K562 (cell line): ENCODE measurements around the gene SPINK4. TPM values are rescaled to one million over a fixed set of nuclear protein-coding genes. Genes with fewer than 3 reads are reported as not detected.

ENCODE experiments used
- ATAC-seq: fragments of 200-7000 bp; cut with Tn5 transposase; 3 replicates; pipeline ENCODE4 v1.9.1; 2020; ENCODE audit warnings: moderate library complexity
- BruUV-seq: library from RNA; stranded (reverse); fragments of 400-500 nt; replicated peaks from 2 replicates; lab custom pipeline; 2021; lab: Mats Ljungman, UMichigan
- CTCF ChIA-PET: fragments of 300-600 bp; formaldehyde crosslinking; extraction: SDS; loops from one replicate; lab custom pipeline; 2021; ENCODE audit warnings: low intra/inter-chr PET ratio; lab: Yijun Ruan, JAX
- POLR2A ChIA-PET: fragments of 300-600, 350-650 bp; sonication (Branson Sonifier 250); formaldehyde crosslinking; extraction: SDS; loops from one replicate; lab custom pipeline; 2021; ENCODE audit warnings: antibody characterized with exemption, inconsistent platforms; lab: Yijun Ruan, JAX
- DNase-seq, 4 experiments: peaks; one replicate each; pipeline versions ENCODE4 v3.0.0 to v3.0.0-alpha.2; 2011 to 2018; ENCODE audit warnings: low spot score in 3 of 4, mixed read lengths in 3 of 4; ENCODE audit errors: extremely low read depth in 1 of 4
- FAIRE-seq: peaks from 2 replicates; lab custom pipeline; 2011; peaks lifted over from hg19 to GRCh38; lab: Jason Lieb, UNC
- H2AFZ ChIP-seq: 2 replicates; pipeline ENCODE4 v1.6.0; 2011; ENCODE audit warnings: low read depth, low read length, control low read depth, inconsistent platforms
- H3K27ac ChIP-seq: fragments of 200-600 bp; 3 replicates; pipeline ENCODE4 v1.8.0; 2011; ENCODE audit warnings: low read depth, mild to moderate bottlenecking, control low read depth, inconsistent platforms, low read length, moderate library complexity, mixed read lengths; ENCODE audit errors: extremely low read depth
- H3K27me3 ChIP-seq, 2 experiments: fragments of 300-600 bp in 1 of 2; 2 replicates in 1 of 2; 3 replicates in 1 of 2; pipeline versions ENCODE4 v1.6.0 to v1.8.0; 2011; ENCODE audit warnings: inconsistent platforms in 2 of 2, low read length in 2 of 2, mild to moderate bottlenecking in 1 of 2, mixed read lengths in 1 of 2, moderate library complexity in 1 of 2; ENCODE audit not compliant: control insufficient read depth in 2 of 2, insufficient read depth in 2 of 2
- H3K36me3 ChIP-seq: fragments of 300-600 bp; 3 replicates; pipeline ENCODE4 v1.8.0; 2011; ENCODE audit warnings: mild to moderate bottlenecking, low read length, inconsistent platforms; ENCODE audit not compliant: control insufficient read depth, insufficient read depth
- H3K4me1 ChIP-seq, 2 experiments: fragments of 200-600 bp in 1 of 2; replicated peaks in 1 of 2; 2 replicates in 1 of 2; 3 replicates in 1 of 2; pipeline versions ENCODE4 v1.5.1 to v1.8.0; 2011; ENCODE audit warnings: inconsistent platforms in 2 of 2, low read length in 2 of 2, mild to moderate bottlenecking in 1 of 2, mixed read lengths in 1 of 2, moderate library complexity in 1 of 2; ENCODE audit not compliant: control insufficient read depth in 2 of 2, insufficient read depth in 2 of 2
- H3K4me2 ChIP-seq: 2 replicates; pipeline ENCODE4 v1.6.1; 2011; ENCODE audit warnings: low read length, control low read depth, inconsistent platforms, mixed read lengths; ENCODE audit not compliant: insufficient read depth
- H3K4me3 ChIP-seq: fragments of 200-600 bp; sonication (generic), shearing (Covaris generic); 2 replicates; pipeline ENCODE4 v1.5.1; 2016; ENCODE audit warnings: control low read depth, inconsistent platforms
- H3K79me2 ChIP-seq: fragments of 200-600 bp; 3 replicates; pipeline ENCODE4 v1.8.0; 2011; ENCODE audit warnings: low read length, inconsistent platforms; ENCODE audit not compliant: control insufficient read depth, insufficient read depth
- H3K9ac ChIP-seq, 2 experiments: 2 replicates each; pipeline versions ENCODE4 v1.6.0 to v1.6.1; 2011; ENCODE audit warnings: low read depth in 2 of 2, low read length in 2 of 2, control low read depth in 1 of 2, inconsistent platforms in 1 of 2, mild to moderate bottlenecking in 1 of 2, mixed read lengths in 1 of 2; ENCODE audit not compliant: insufficient read depth in 1 of 2
- H3K9me1 ChIP-seq: one replicate; pipeline ENCODE4 v1.6.0; 2011; ENCODE audit warnings: inconsistent platforms, mild to moderate bottlenecking, low read length, moderate library complexity; ENCODE audit not compliant: control insufficient read depth, insufficient read depth
- H3K9me3 ChIP-seq: replicated peaks from 2 replicates; pipeline ENCODE4 v1.5.1; 2011; ENCODE audit warnings: low read depth, low read length, inconsistent platforms; ENCODE audit not compliant: control insufficient read depth, insufficient read depth
- H4K20me1 ChIP-seq: replicated peaks from 2 replicates; pipeline ENCODE4 v1.6.1; 2011; ENCODE audit warnings: low read length, inconsistent platforms, mixed read lengths; ENCODE audit not compliant: control insufficient read depth, insufficient read depth
- FOSL1 ChIP-seq: fragments of 200-800 bp; sonication (Bioruptor generic); conservative IDR thresholded peaks from 2 replicates; pipeline ENCODE4 v1.6.1; 2016; ENCODE audit warnings: missing genetic modification characterization, missing compliant biosample characterization
- KLF1 ChIP-seq: fragments of 450-650 bp; IDR thresholded peaks from 2 replicates; pipeline ENCODE4 v1.6.1; 2016; ENCODE audit warnings: missing genetic modification characterization, missing compliant biosample characterization
- MYNN ChIP-seq, 2 experiments: sonication (generic); formaldehyde crosslinking in 1 of 2; IDR thresholded peaks; 2 replicates each; pipeline versions ENCODE4 v1.5.0 to v1.6.1; 2016 to 2020; ENCODE audit warnings: antibody characterized with exemption in 1 of 2, missing genetic modification reagents in 1 of 2
- SMARCA4 ChIP-seq: fragments of 450-650 bp; IDR thresholded peaks from 2 replicates; pipeline ENCODE4 v1.6.1; 2016
- XRCC5 ChIP-seq: fragments of 200-400 bp; formaldehyde crosslinking; IDR thresholded peaks from 2 replicates; pipeline ENCODE4 v1.6.1; 2017; ENCODE audit warnings: low read depth, mild to moderate bottlenecking, low read length
- WGBS: fragments of 100-300 bp; shearing (Covaris generic); methylation state at CpG from one replicate; pipeline ENCODE4 v1.1.6; 2016; ENCODE audit warnings: low coverage, mixed read lengths; ENCODE audit not compliant: insufficient coverage; ENCODE audit errors: missing lambda C conversion rate; 5-methylcytosine and 5-hydroxymethylcytosine counted together
- in situ Hi-C: fragments of 300-500 bp; cut with MboI; formaldehyde crosslinking; loops from 4 replicates; pipeline ENCODE4 v1.15.0; 2018; ENCODE audit warnings: inconsistent platforms, mixed read lengths
- intact Hi-C: fragments of 100-400 bp; cut with micrococcal nuclease; formaldehyde crosslinking; loops from 2 replicates; pipeline ENCODE4 v1.14.2; 2022
- polyA plus RNA-seq, 8 experiments: library from polyadenylated mRNA; depleted of rRNA in 4 of 8; stranded (reverse) in 5 of 8; unstranded in 3 of 8; fragments of >200 nt; fragmentation: Nextera tagmentation in 2 of 8; fragmentation: Illumina TruSeq in 1 of 8; extraction: Ambion mirVana in 2 of 8; extraction: Trizol in 1 of 8; gene quantifications; 2 replicates each; pipeline versions ENCODE4 v1.2.1 to v1.2.3, GENCODE V29; 2011 to 2014; ENCODE audit warnings: inconsistent platforms in 1 of 8, missing spikeins in 1 of 8
- total RNA-seq, 7 experiments: library from RNA; depleted of rRNA in 6 of 7; stranded (reverse); fragments of >200 nt in 6 of 7; fragmentation: Illumina TruSeq in 2 of 7; extraction: Trizol in 2 of 7; gene quantifications; 2 replicates each; pipeline versions ENCODE4 v1.2.1 to v1.2.3, GENCODE V29; 2011 to 2021; ENCODE audit warnings: low replicate concordance in 1 of 7
- TF ChIP-seq, protein P1 (sequence below): fragments of 450-650 bp; IDR thresholded peaks from 2 replicates; pipeline ENCODE4 v1.6.1; 2016

Gene SPINK4
- total and polyA plus RNA-seq, 9 of the 15 experiments (the other 6 are each of a cell fraction or from before 2014, with no cell fraction given) = 0.74 to 5.5 (median 2.1) TPM; not detected in 2

DNA sequence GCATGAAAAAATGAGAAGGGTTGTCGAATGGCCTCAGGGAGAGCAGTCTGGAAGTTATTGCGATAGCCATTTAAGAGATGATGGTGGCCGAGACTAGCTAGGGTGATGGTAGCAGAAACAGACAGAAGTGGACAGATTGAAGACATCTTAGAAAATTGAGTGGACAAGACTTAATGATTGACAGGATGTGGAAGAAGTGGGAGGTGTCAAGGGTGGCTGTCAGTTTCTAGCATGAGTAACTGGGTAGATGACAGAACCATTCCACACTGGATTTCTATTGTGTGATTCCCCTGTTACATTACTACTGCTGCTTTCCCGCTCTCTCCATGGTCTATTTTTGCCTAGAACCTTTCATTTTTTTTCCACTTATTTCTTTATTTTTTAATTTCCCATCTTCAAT lies 37.5 kb downstream of the SPINK4 start:
- Histone ChIP-seq H3K4me3 (no peak overlapping the region), H3K9me3 (no peaks in the 10 kb centered on the region), H3K4me1 (no peaks in the 10 kb centered on the region; a peak in 1 of 5 replicates), H4K20me1 (no peaks in the 10 kb centered on the region), H3K4me2 (no peak overlapping the region), H3K36me3 (peaks cover 77% of the 10 kb centered on the region; the same call in 2 of the 3 replicates), H3K9ac (no peak overlapping the region), H3K27ac (no peak overlapping the region), H3K9me1 (peaks cover 2% of the 10 kb centered on the region), H3K79me2 (no peaks in the 10 kb centered on the region), H2AFZ (no peak overlapping the region), H3K27me3 (no peaks in the 10 kb centered on the region)
- TF ChIP-seq, protein P1, sequence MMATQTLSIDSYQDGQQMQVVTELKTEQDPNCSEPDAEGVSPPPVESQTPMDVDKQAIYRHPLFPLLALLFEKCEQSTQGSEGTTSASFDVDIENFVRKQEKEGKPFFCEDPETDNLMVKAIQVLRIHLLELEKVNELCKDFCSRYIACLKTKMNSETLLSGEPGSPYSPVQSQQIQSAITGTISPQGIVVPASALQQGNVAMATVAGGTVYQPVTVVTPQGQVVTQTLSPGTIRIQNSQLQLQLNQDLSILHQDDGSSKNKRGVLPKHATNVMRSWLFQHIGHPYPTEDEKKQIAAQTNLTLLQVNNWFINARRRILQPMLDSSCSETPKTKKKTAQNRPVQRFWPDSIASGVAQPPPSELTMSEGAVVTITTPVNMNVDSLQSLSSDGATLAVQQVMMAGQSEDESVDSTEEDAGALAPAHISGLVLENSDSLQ = peak; percentile 82
- no peak for TF ChIP-seq FOSL1 (tag)
- TF ChIP-seq MYNN (IDR thresholded peaks at IDR 0.05) = no peak
- no peak for TF ChIP-seq MYNN (CRISPR knock-in tag; IDR thresholded peaks at IDR 0.05)
- no peak for TF ChIP-seq SMARCA4
- TF ChIP-seq XRCC5 = no peak
- no peak for TF ChIP-seq KLF1 (tag)
- ATAC-seq = no peak
- no TSS peak for BruUV-seq
- ChIA-PET CTCF (no interaction called here), POLR2A (no interaction called here)
- intact Hi-C loops (no loop called here), in situ Hi-C loops (no loop called here)
- DNase-seq = no peak
- FAIRE-seq = no peak
- 96% methylated on average over 4 of the region's 4 CpGs for WGBS
